GM12878 (cell line): ENCODE results near the gene SYCP2. TPM values are rescaled to one million over a fixed set of nuclear protein-coding genes. Genes with fewer than 3 reads are reported as not detected.
"Not testable (repeated sequence)": the region's sequence is repeated elsewhere in the genome, so short reads cannot be mapped to it uniquely, and the experiment has no call there.

Experiments used
- ATAC-seq: fragments of 200-7000 bp; cut with Tn5 transposase; 3 replicates; pipeline ENCODE4 v1.9.1; 2020; ENCODE audit warnings: mild to moderate bottlenecking, moderate library complexity
- BruUV-seq: library from RNA; stranded (reverse); fragments of 400-500 nt; replicated peaks from 2 replicates; lab custom pipeline; 2021; lab: Mats Ljungman, UMichigan
- CTCF ChIA-PET: fragments of 300-600 bp; sonication (Branson Sonifier 250); formaldehyde crosslinking; extraction: SDS; loops from one replicate; lab custom pipeline; 2021; ENCODE audit warnings: inconsistent platforms; lab: Yijun Ruan, JAX
- POLR2A ChIA-PET: fragments of 350-600 bp; formaldehyde crosslinking; extraction: SDS; loops from one replicate; lab custom pipeline; 2021; ENCODE audit warnings: inconsistent platforms; lab: Charles Lee
- RAD21 ChIA-PET: fragments of 300-600 bp; sonication (Branson Sonifier 250); formaldehyde crosslinking; loops from one replicate; lab custom pipeline; 2023; ENCODE audit warnings: antibody characterized with exemption; ENCODE audit not compliant: unreplicated experiment; lab: Charles Lee
- SMC1A ChIA-PET: fragments of 300-600 bp; sonication (Branson Sonifier 250); formaldehyde crosslinking; loops from one replicate; lab custom pipeline; 2023; ENCODE audit not compliant: unreplicated experiment, uncharacterized antibody; lab: Charles Lee
- DNase-seq: peaks from one replicate; pipeline ENCODE4 v3.0.0-alpha.2; 2011; ENCODE audit warnings: low read depth, low spot score
- FAIRE-seq: peaks from 3 replicates; lab custom pipeline; 2011; peaks lifted over from hg19 to GRCh38; lab: Jason Lieb, UNC
- H2AFZ ChIP-seq: 2 replicates; pipeline ENCODE4 v1.6.0; 2011; ENCODE audit warnings: low read depth, low read length, control low read depth; ENCODE audit not compliant: control insufficient read depth
- H3K27ac ChIP-seq: 2 replicates; pipeline ENCODE4 v1.5.1; 2011; ENCODE audit warnings: control low read depth; ENCODE audit not compliant: control insufficient read depth, insufficient read depth
- H3K27me3 ChIP-seq, 2 experiments: replicated peaks in 1 of 2; 2 replicates each; pipeline versions ENCODE4 v1.6.0 to v1.6.1; 2011; ENCODE audit warnings: low read length in 1 of 2; ENCODE audit not compliant: control insufficient read depth in 2 of 2, insufficient read depth in 2 of 2
- H3K36me3 ChIP-seq, 2 experiments: 2 replicates each; pipeline ENCODE4 v1.5.1; 2011; ENCODE audit warnings: low read length in 1 of 2; ENCODE audit not compliant: control insufficient read depth in 2 of 2, insufficient read depth in 2 of 2
- H3K4me1 ChIP-seq: 2 replicates; pipeline ENCODE4 v1.6.1; 2011; ENCODE audit warnings: mild to moderate bottlenecking, low read length, moderate library complexity, mixed read lengths; ENCODE audit not compliant: control insufficient read depth, insufficient read depth
- H3K4me2 ChIP-seq: 2 replicates; pipeline ENCODE4 v1.6.0; 2011; ENCODE audit warnings: control low read depth; ENCODE audit not compliant: control insufficient read depth, insufficient read depth
- H3K4me3 ChIP-seq: fragments of 200-600 bp; sonication (generic); 2 replicates; pipeline ENCODE4 v1.5.1; 2016
- H3K79me2 ChIP-seq: 2 replicates; pipeline ENCODE4 v1.6.0; 2011; ENCODE audit warnings: low read length; ENCODE audit not compliant: control insufficient read depth, insufficient read depth
- H3K9ac ChIP-seq: 2 replicates; pipeline ENCODE4 v1.8.0; 2011; ENCODE audit warnings: low read length, control low read depth, mixed read lengths; ENCODE audit not compliant: control insufficient read depth, insufficient read depth
- H3K9me3 ChIP-seq: replicated peaks from 3 replicates; pipeline ENCODE4 v1.5.1; 2011; ENCODE audit warnings: mild to moderate bottlenecking, low read length; ENCODE audit not compliant: control insufficient read depth, insufficient read depth
- H4K20me1 ChIP-seq: 2 replicates; pipeline ENCODE4 v1.6.0; 2011; ENCODE audit not compliant: control insufficient read depth, insufficient read depth
- IRF3 ChIP-seq: fragments of 450-650 bp; IDR thresholded peaks from 2 replicates; pipeline ENCODE4 v1.6.1; 2014; ENCODE audit warnings: mild to moderate bottlenecking
- IRF5 ChIP-seq: fragments of 450-650 bp; IDR thresholded peaks from 2 replicates; pipeline ENCODE4 v1.6.1; 2017; ENCODE audit warnings: borderline replicate concordance
- LARP7 ChIP-seq: fragments of 450-650 bp; IDR thresholded peaks from 2 replicates; pipeline ENCODE4 v1.6.1; 2017; ENCODE audit warnings: mild to moderate bottlenecking
- NR2F1 ChIP-seq: fragments of 450-650 bp; conservative IDR thresholded peaks from 2 replicates; pipeline ENCODE4 v1.6.1; 2017; ENCODE audit warnings: mild to moderate bottlenecking
- RCOR1 ChIP-seq: conservative IDR thresholded peaks from 2 replicates; pipeline ENCODE4 v1.6.1; 2012; ENCODE audit warnings: low read depth, low read length, improper control_type of control experiment
- USF1 ChIP-seq: IDR thresholded peaks from 2 replicates; pipeline ENCODE4 v1.6.1; 2011; ENCODE audit warnings: borderline replicate concordance, low read depth, mild to moderate bottlenecking, moderate library complexity, mixed read lengths, low read length; ENCODE audit not compliant: insufficient read depth; ENCODE audit errors: extremely low read length
- WGBS: methylation state at CpG from one replicate; pipeline ENCODE4 v1.1.6; 2016; ENCODE audit warnings: low lambda C conversion rate; ENCODE audit not compliant: insufficient replicate concordance, insufficient coverage; ENCODE audit errors: missing lambda C conversion rate; 5-methylcytosine and 5-hydroxymethylcytosine counted together
- in situ Hi-C: fragments of 300-500 bp; cut with MboI; formaldehyde crosslinking; loops from 9 replicates; pipeline ENCODE4 v1.14.3; 2018; ENCODE audit warnings: mixed read lengths
- intact Hi-C: fragments of 100-400 bp; cut with micrococcal nuclease; formaldehyde crosslinking; loops from one replicate; pipeline ENCODE4 v1.14.2; 2022; ENCODE audit not compliant: unreplicated experiment
- polyA plus RNA-seq, 11 experiments: library from polyadenylated mRNA; depleted of rRNA in 4 of 11; unstranded in 6 of 11; stranded (reverse) in 5 of 11; fragments of >200 nt; fragmentation: Nextera tagmentation in 4 of 11; fragmentation: Illumina TruSeq in 1 of 11; extraction: Ambion mirVana in 4 of 11; extraction: Trizol in 1 of 11; gene quantifications; 1 replicate in 1 of 11; 2 replicates in 10 of 11; pipeline versions ENCODE4 v1.2.1 to v1.2.3, GENCODE V29; 2011 to 2016; ENCODE audit warnings: inconsistent platforms in 2 of 11, missing spikeins in 2 of 11, low read depth in 1 of 11
- total RNA-seq, 4 experiments: library from RNA; depleted of rRNA in 3 of 4; stranded (reverse); fragments of >200 nt in 3 of 4; fragmentation: Illumina TruSeq in 1 of 4; extraction: Trizol in 1 of 4; gene quantifications; 2 replicates each; pipeline versions ENCODE4 v1.2.1 to v1.2.3, GENCODE V29; 2013 to 2021

Gene SYCP2
- total and polyA plus RNA-seq, 10 of the 15 experiments (the other 5 are each of a cell fraction or from before 2014, with no cell fraction given), result 0.01 to 0.18 (median 0.09) TPM; not detected in 2

GRCh38 chr20:59891581-59891980 is 41.9 kb downstream of the SYCP2 start (continued):
- TF ChIP-seq USF1 (no peak), NR2F1 (no peak), IRF5 (no peak), RCOR1 (no peak), IRF3 (no peak), LARP7 (no peak)

GRCh38 chr20:59890035-59890434 is 43.4 kb downstream of the SYCP2 start:
- RAD21 ChIA-PET, FAIRE-seq, ATAC-seq, H3K9ac ChIP-seq, POLR2A ChIA-PET, intact Hi-C loops, CTCF ChIA-PET, H3K4me2 ChIP-seq, H3K4me1 ChIP-seq, H4K20me1 ChIP-seq, H3K4me3 ChIP-seq, H3K9me3 ChIP-seq, DNase-seq, H2AFZ ChIP-seq, SMC1A ChIA-PET, H3K27ac ChIP-seq, in situ Hi-C loops, H3K36me3 ChIP-seq, H3K27me3 ChIP-seq, BruUV-seq, H3K79me2 ChIP-seq: not testable (repeated sequence)
- 42% methylated on average over 2 of the region's 2 CpGs for WGBS
